Iris pigment epithelial cell (primary cell): ENCODE data around the gene LHFPL2.

ENCODE experiments used
- DNase-seq: peaks from one replicate; pipeline ENCODE4 v3.0.0-alpha.2; 2011; ENCODE audit warnings: low read depth

LHFPL2 gene

GRCh38 chr5:78666041-78666444 lies 17.5 kb upstream of the LHFPL2 start:
- DNase-seq: no peak

DNA sequence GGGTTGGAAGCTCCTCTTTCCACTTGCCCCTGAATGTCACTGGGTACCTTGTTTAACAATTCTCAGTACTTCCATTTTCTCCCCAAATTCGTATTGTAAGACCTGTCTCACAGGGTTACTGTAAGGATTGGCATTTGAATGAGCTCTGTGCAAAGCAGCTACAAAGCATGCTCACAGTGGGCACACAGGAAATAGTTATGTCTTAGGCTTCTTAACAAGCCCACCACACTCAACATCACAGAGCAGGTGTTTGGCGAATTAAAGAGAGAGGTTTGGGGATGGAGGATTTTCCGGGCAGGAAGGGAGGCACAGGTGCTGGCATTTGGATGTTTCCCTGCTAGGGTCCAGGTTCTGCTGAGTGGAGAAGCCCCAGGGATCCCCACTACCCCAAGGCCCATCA lies 17.0 kb upstream of the LHFPL2 start:
- DNase-seq: no peak

DNA sequence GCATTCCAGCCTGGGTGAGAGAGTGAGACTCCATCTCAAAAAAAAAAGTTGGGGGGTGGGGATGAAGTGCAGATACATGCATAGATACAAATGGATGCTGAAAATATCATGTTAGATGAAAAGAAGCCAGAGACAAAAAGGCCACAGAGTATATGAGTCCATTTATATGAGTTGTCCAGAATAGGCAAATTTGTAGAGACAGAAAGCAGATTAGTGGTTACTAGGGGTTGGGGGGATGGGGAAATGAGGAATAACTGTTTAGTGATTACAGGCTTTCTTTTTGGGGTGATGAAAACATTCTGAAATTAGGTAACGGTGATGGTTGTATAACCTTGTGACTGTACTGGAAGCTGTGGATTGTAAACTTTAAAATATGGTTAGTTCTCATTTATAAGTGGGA lies 13.8 kb upstream of the LHFPL2 start:
- no peak for DNase-seq

DNA sequence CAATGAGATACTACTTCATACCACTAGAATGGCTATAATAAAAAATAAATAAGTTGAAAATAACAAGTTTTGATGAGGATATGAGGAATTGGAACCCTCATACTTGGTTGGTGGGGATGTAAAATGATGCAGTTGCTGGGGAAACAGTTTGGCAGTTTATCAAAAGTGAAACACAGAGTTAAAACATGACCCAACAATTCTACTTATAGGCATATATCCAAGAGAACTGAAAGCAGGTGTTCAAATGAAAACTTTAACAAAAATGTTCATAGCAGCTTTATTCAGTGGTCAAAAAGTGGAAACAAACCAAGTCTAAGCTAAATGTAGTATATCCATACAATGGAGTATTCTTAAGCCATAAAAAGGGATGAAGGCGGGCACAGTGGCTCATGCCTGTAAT lies 13.1 kb upstream of the LHFPL2 start:
- no peak for DNase-seq

DNA sequence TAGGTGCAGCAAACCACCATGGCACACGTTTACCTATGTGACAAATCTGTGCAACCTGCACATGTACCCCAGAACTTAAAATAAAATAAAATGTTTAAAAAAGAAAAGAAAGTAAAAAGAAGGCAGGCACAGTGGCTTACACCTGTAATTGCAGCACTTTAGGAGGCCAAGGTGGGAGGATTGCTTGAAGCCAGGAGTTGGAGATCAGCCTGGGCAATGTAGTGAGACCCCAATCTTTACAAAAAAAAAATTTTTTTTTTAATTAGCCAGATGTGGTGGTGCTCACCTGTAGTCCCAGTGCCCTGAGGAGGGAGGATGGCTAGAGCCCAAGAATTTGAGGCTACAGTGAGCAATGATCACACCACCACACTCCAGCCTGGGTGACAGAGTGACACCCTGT lies 12.5 kb upstream of the LHFPL2 start:
- DNase-seq: no peak

GRCh38 chr5:78660401-78660800 lies 11.8 kb upstream of the LHFPL2 start:
- DNase-seq: no peak

GRCh38 chr5:78659714-78660113 lies 11.1 kb upstream of the LHFPL2 start:
- peak; percentile 86 for DNase-seq

- DNase-seq: no peak
Measured at GRCh38 chr5:78659114-78659513, 10.5 kb upstream of the LHFPL2 start.

DNA sequence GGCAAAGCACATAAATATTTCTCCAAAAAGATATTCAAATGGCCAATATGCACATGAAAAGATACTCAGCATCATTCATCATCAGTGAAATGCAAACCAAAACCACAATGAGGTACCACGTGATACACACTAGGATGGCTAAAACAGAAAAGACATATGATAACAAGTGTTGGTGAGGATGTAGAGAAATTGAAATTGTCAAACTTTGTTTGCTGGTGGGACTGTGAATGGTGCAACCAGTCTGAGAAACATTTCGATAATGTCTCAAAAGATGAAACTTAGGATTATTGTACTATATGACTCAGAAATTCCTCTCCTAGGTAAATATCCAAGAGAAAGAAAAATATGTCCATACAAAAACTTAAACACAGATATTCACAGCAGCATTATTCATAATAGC lies 8.6 kb upstream of the LHFPL2 start:
- DNase-seq: peak; percentile 72

DNA sequence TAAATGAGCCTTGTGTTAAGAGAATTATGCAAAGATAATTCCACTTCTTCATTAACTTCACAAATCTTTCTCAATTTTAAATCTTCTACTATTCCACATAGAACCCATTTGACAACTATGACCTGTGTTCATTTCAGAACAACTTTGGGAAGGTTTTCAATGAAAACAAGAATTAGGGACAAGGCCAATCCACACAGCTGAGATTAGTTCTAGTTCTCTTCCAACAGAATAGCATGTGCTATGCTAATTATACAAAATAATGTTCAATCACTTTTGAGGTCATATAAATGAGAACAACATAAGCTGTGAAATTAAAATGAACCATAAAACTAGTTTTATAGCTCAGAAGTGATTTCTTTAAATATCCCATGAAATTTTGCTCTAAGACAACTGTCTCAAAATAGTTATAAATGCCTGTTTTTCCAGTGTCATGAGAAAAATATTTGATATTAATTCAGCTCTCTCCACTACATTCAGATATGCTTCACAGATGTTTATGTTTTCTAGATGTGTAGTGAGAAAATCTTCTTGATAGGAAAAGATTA lies 7.2 kb upstream of the LHFPL2 start:
- DNase-seq: no peak

DNA sequence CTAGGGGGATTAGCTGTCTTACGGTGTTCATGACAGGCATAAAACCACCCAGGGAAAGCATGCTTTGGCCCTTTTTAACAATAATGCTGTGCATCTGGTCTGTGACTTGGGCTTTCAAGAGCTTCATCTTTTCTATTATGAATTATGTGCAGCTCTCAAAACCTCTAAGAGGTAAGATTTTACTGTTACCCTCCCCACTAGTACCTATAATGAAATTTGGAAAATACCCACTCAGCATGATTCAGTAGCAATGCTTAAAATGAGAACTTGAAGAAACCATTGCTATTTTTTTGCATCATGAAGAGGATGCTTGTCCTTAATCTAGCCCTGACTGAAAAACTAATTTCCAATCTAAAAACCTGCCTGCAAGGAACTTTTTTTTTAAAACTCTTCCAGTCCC lies 5.8 kb upstream of the LHFPL2 start:
- no peak for DNase-seq

DNA sequence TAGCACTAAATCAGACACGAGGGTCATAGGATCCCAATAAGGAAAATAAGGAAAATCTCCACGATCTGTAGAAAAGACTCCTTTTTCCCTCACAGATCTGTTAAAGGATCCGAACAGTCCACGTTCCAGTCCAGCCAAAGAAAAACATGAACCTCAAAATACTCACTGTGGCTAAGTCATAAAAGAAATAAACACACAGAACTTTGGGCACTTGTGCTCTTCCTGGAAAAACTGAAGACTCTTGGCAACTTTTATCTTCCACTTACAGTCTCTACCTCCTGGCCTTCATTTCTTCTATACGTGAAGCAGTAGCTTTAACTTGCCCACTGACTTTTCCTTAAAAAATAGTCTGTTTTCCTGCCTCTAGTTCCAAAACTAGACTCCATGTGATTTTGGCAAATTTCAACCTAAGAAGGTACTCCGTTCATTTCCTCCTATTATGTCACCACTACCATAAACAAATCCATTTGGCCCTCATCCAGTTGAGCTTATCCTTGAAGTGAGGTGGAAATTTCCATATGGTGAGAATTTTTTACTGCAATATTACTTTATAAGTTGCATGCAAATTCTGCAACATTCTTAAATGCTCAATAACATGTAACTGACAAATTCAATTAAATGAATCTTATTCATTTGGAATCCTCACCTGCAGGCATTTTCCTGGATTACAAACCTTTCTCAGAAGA lies 5.3 kb upstream of the LHFPL2 start:
- peak; percentile 24 for DNase-seq

- DNase-seq: no peak
Measured at GRCh38 chr5:78653031-78653430, 4.5 kb upstream of the LHFPL2 start.

- no peak for DNase-seq
Measured at GRCh38 chr5:78651468-78651867, 2.9 kb upstream of the LHFPL2 start.

GRCh38 chr5:78650531-78650930 lies 2.0 kb upstream of the LHFPL2 start:
- peak; percentile 52 for DNase-seq

GRCh38 chr5:78649861-78650496 lies 1.4 kb upstream of the LHFPL2 start:
- DNase-seq: peak; percentile 87

GRCh38 chr5:78649211-78649695 lies 681 bp upstream of the LHFPL2 start:
- no peak for DNase-seq

- DNase-seq: peak; percentile 60
Measured at GRCh38 chr5:78647838-78648358, 674 bp downstream of the LHFPL2 start.

DNA sequence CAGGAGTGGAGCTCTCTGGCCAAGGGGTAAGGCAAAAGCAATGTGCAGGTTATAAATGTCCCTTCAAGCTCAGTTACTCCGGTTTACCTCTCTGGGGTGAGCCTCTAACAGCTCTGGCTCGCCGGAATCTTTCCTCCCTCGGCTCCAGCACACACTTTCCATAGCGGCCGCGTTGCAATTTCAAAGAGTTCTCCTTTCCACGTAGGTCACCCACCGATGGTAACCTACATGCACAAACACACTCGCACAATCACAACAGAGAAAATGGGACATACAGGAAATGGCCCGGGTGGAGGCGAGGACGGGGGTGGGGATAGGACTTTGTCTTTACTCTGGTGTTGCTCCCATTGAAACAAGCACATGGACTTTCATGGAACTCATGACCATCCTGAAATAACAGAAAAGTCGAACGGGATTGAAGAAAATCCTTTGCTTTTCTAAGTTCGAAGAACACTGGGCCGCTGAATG lies 1.2 kb downstream of the LHFPL2 start:
- peak; percentile 54 for DNase-seq

GRCh38 chr5:78644741-78645300 lies 3.8 kb downstream of the LHFPL2 start:
- DNase-seq: peak; percentile 51

- no peak for DNase-seq
Measured at GRCh38 chr5:78644129-78644528, 4.4 kb downstream of the LHFPL2 start.

DNA sequence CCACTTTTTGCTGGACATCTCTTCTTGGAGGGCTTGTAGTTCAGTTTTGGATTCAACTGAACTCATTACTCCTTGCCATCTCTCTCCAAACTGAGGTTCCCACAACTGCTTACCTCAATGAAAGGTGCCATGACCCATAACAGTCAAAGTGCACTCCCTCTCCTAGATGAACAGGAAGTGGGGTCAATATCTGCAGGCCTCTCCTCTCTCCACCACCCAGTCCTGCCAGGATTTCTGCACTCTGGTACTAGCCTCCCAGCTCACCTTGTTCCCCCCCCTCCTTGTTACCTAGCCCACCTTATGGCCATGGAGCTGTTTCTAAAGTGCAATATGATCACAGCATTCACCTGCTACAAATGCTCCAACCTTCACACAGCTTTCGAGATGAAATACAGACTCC lies 5.9 kb downstream of the LHFPL2 start:
- DNase-seq: no peak
